ENCODE results near the gene PAQR3.

The PAQR3 gene

GRCh38 chr4:78951862-78952472 is 12.7 kb upstream of the PAQR3 start:
- H3K36me3 ChIP-seq (ENCODE audit: control insufficient read depth, insufficient read depth, low read length) = no peaks in the 10 kb centered on the region
- H3K9ac ChIP-seq (ENCODE audit: low read length) = no peak overlapping the region
- H3K27me3 ChIP-seq (ENCODE audit: control insufficient read depth, insufficient read depth, low read length) = no peaks in the 10 kb centered on the region
- no peak overlapping the region for H3K27ac ChIP-seq (ENCODE audit: low read depth, low read length)
- H3K4me3 ChIP-seq (ENCODE audit: low read length) = no peak overlapping the region
- no peaks in the 10 kb centered on the region for H3K4me1 ChIP-seq (ENCODE audit: control insufficient read depth, insufficient read depth, low read length)

- Histone ChIP-seq H3K27me3 (ENCODE audit: control insufficient read depth, insufficient read depth, low read length) (no peaks in the 10 kb centered on the region), H3K4me1 (ENCODE audit: control insufficient read depth, insufficient read depth, low read length) (no peaks in the 10 kb centered on the region), H3K4me3 (ENCODE audit: low read length) (no peak overlapping the region), H3K36me3 (ENCODE audit: control insufficient read depth, insufficient read depth, low read length) (no peaks in the 10 kb centered on the region), H3K27ac (ENCODE audit: low read depth, low read length) (no peak overlapping the region), H3K9ac (ENCODE audit: low read length) (no peak overlapping the region)
These were observed 10.5 kb upstream of the PAQR3 start for GRCh38 chr4:78949735-78950134.

- no peak overlapping the region for H3K27ac ChIP-seq (ENCODE audit: low read depth, low read length)
- H3K4me3 ChIP-seq (ENCODE audit: low read length) = no peak overlapping the region
- no peaks in the 10 kb centered on the region for H3K4me1 ChIP-seq (ENCODE audit: control insufficient read depth, insufficient read depth, low read length)
- no peaks in the 10 kb centered on the region for H3K27me3 ChIP-seq (ENCODE audit: control insufficient read depth, insufficient read depth, low read length)
- H3K9ac ChIP-seq (ENCODE audit: low read length) = no peak overlapping the region
- H3K36me3 ChIP-seq (ENCODE audit: control insufficient read depth, insufficient read depth, low read length) = no peaks in the 10 kb centered on the region
These were observed 6.5 kb upstream of the PAQR3 start for GRCh38 chr4:78945651-78946179.

GRCh38 chr4:78944381-78944780 is 5.1 kb upstream of the PAQR3 start:
- Histone ChIP-seq H3K27me3 (ENCODE audit: control insufficient read depth, insufficient read depth, low read length) (no peaks in the 10 kb centered on the region), H3K27ac (ENCODE audit: low read depth, low read length) (no peak overlapping the region), H3K36me3 (ENCODE audit: control insufficient read depth, insufficient read depth, low read length) (no peaks in the 10 kb centered on the region), H3K4me1 (ENCODE audit: control insufficient read depth, insufficient read depth, low read length) (peaks cover 3% of the 10 kb centered on the region), H3K9ac (ENCODE audit: low read length) (no peak overlapping the region), H3K4me3 (ENCODE audit: low read length) (no peak overlapping the region)

- H3K27me3 ChIP-seq (ENCODE audit: control insufficient read depth, insufficient read depth, low read length) = no peaks in the 10 kb centered on the region
- no peaks in the 10 kb centered on the region for H3K36me3 ChIP-seq (ENCODE audit: control insufficient read depth, insufficient read depth, low read length)
- no peak overlapping the region for H3K27ac ChIP-seq (ENCODE audit: low read depth, low read length)
- H3K4me1 ChIP-seq (ENCODE audit: control insufficient read depth, insufficient read depth, low read length) = peaks cover 14% of the 10 kb centered on the region
- no peak overlapping the region for H3K4me3 ChIP-seq (ENCODE audit: low read length)
- H3K9ac ChIP-seq (ENCODE audit: low read length) = no peak overlapping the region
These were observed 1.5 kb upstream of the PAQR3 start for GRCh38 chr4:78940752-78941151.

- Histone ChIP-seq H3K27ac (ENCODE audit: low read depth, low read length) (peak overlapping the region; percentile 33), H3K27me3 (ENCODE audit: control insufficient read depth, insufficient read depth, low read length) (no peaks in the 10 kb centered on the region), H3K9ac (ENCODE audit: low read length) (no peak overlapping the region), H3K4me1 (ENCODE audit: control insufficient read depth, insufficient read depth, low read length) (peaks cover 14% of the 10 kb centered on the region), H3K4me3 (ENCODE audit: low read length) (peak overlapping the region; percentile 99), H3K36me3 (ENCODE audit: control insufficient read depth, insufficient read depth, low read length) (no peaks in the 10 kb centered on the region)
These were observed 400 bp upstream of the PAQR3 start for GRCh38 chr4:78939667-78940008.

- H3K36me3 ChIP-seq (ENCODE audit: control insufficient read depth, insufficient read depth, low read length) = no peaks in the 10 kb centered on the region
- H3K9ac ChIP-seq (ENCODE audit: low read length) = peak overlapping the region; percentile 93
- peak overlapping the region; percentile 76 for H3K27ac ChIP-seq (ENCODE audit: low read depth, low read length)
- H3K4me3 ChIP-seq (ENCODE audit: low read length) = peak overlapping the region; percentile 99
- no peaks in the 10 kb centered on the region for H3K27me3 ChIP-seq (ENCODE audit: control insufficient read depth, insufficient read depth, low read length)
- peaks cover 14% of the 10 kb centered on the region for H3K4me1 ChIP-seq (ENCODE audit: control insufficient read depth, insufficient read depth, low read length)
These were observed 767 bp downstream of the PAQR3 start for GRCh38 chr4:78938474-78938867.

GRCh38 chr4:78937837-78938236 is 1.4 kb downstream of the PAQR3 start:
- Histone ChIP-seq H3K4me1 (ENCODE audit: control insufficient read depth, insufficient read depth, low read length) (peaks cover 14% of the 10 kb centered on the region), H3K27ac (ENCODE audit: low read depth, low read length) (peak overlapping the region; percentile 26), H3K4me3 (ENCODE audit: low read length) (peak overlapping the region; percentile 28), H3K27me3 (ENCODE audit: control insufficient read depth, insufficient read depth, low read length) (no peaks in the 10 kb centered on the region), H3K9ac (ENCODE audit: low read length) (no peak overlapping the region), H3K36me3 (ENCODE audit: control insufficient read depth, insufficient read depth, low read length) (no peaks in the 10 kb centered on the region)

- H3K9ac ChIP-seq (ENCODE audit: low read length) = no peak overlapping the region
- H3K4me3 ChIP-seq (ENCODE audit: low read length) = no peak overlapping the region
- H3K4me1 ChIP-seq (ENCODE audit: control insufficient read depth, insufficient read depth, low read length) = peaks cover 14% of the 10 kb centered on the region
- no peaks in the 10 kb centered on the region for H3K27me3 ChIP-seq (ENCODE audit: control insufficient read depth, insufficient read depth, low read length)
- H3K36me3 ChIP-seq (ENCODE audit: control insufficient read depth, insufficient read depth, low read length) = no peaks in the 10 kb centered on the region
- H3K27ac ChIP-seq (ENCODE audit: low read depth, low read length) = no peak overlapping the region
These were observed 2.2 kb downstream of the PAQR3 start for GRCh38 chr4:78936989-78937388.

- Histone ChIP-seq H3K36me3 (ENCODE audit: control insufficient read depth, insufficient read depth, low read length) (no peaks in the 10 kb centered on the region), H3K4me3 (ENCODE audit: low read length) (no peak overlapping the region), H3K27me3 (ENCODE audit: control insufficient read depth, insufficient read depth, low read length) (no peaks in the 10 kb centered on the region), H3K9ac (ENCODE audit: low read length) (no peak overlapping the region), H3K4me1 (ENCODE audit: control insufficient read depth, insufficient read depth, low read length) (no peaks in the 10 kb centered on the region), H3K27ac (ENCODE audit: low read depth, low read length) (no peak overlapping the region)
These were observed 9.1 kb downstream of the PAQR3 start for GRCh38 chr4:78930016-78930629.

GRCh38 chr4:78928835-78929234 is 10.4 kb downstream of the PAQR3 start:
- Histone ChIP-seq H3K27me3 (ENCODE audit: control insufficient read depth, insufficient read depth, low read length) (no peaks in the 10 kb centered on the region), H3K4me3 (ENCODE audit: low read length) (no peak overlapping the region), H3K4me1 (ENCODE audit: control insufficient read depth, insufficient read depth, low read length) (no peaks in the 10 kb centered on the region), H3K9ac (ENCODE audit: low read length) (no peak overlapping the region), H3K36me3 (ENCODE audit: control insufficient read depth, insufficient read depth, low read length) (no peaks in the 10 kb centered on the region), H3K27ac (ENCODE audit: low read depth, low read length) (no peak overlapping the region)

- Histone ChIP-seq H3K27ac (ENCODE audit: low read depth, low read length) (no peak overlapping the region), H3K36me3 (ENCODE audit: control insufficient read depth, insufficient read depth, low read length) (no peaks in the 10 kb centered on the region), H3K27me3 (ENCODE audit: control insufficient read depth, insufficient read depth, low read length) (no peaks in the 10 kb centered on the region), H3K9ac (ENCODE audit: low read length) (no peak overlapping the region), H3K4me3 (ENCODE audit: low read length) (no peak overlapping the region), H3K4me1 (ENCODE audit: control insufficient read depth, insufficient read depth, low read length) (no peaks in the 10 kb centered on the region)
These were observed 12.4 kb downstream of the PAQR3 start for GRCh38 chr4:78926826-78927225.

Data from rectal smooth muscle tissue (tissue), 1 donor.